Stimulated activated CD4-positive, alpha-beta T cell treated with anti-CD3 and anti-CD28 coated beads, Interleukin-1b, Interleukin-23, amount 100 ng/mL, for 1 hour (primary cell): ENCODE data around the gene SCEL.
"Not testable (repeated sequence)": the region's sequence is repeated elsewhere in the genome, so short reads cannot be mapped to it uniquely, and the experiment has no call there.

Source experiments
- DNase-seq, 2 donors: peaks; one replicate each; pipeline ENCODE4 v3.0.0-alpha.2; 2020; ENCODE audit warnings: low read depth in 2 of 2

Gene SCEL

DNA sequence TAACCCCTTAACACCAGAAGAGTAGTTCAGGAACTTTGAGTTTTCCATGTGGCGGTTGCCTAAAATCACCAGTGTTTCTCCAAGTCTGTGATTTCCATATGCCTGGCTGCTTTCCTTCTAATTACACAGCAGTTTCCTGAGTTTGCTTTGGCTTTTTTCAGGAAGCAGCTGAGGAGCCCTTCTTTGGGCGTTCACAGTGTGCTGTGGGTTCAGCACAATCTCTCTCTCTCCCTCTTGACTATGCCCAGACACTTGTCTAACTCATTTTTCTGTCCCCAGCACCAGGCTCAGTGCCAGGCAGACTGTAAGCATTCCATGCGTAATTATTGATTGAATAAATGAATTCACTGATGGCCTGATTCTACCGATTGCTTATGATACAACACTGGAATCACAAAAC, 19.7 kb downstream of the SCEL start:
- no peak for DNase-seq

DNA sequence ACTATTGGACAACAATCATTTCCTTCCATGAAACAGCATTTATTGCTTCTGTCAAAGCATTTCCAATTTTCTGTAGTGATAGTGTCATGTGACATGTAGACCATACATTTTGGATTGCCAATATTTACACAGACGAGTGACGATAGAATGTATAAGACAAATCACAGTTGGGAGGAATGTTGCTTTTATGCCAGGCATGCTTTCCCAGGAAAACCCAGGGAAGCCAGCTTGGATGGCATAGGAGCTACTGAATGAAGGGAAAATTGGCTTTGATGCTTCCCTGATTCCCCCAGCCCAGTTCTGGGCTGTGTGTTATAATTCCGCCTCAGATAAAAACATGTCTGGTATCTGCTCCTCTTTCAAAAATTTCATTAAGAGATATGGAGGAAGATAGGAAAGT, 22.5 kb downstream of the SCEL start:
- DNase-seq = no peak

DNA sequence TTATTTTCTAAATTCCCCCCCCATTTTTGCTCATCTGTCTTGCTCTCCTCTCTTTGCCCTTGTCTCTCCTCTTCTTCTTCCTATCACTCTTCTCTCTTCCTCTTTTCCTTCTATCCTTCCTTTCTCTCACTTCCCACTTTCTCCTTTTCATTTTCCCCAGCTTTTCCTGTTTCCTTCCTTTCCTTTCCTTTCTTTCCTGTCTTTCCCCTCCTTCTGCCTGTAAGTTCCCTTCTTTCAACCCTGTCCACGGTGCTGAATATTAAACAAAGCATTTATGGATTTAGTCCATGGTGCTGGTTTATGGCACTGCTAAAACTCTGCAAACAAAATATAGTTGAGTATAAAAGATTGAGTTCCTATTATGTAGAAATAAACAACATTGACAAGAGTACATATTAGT, 27.6 kb downstream of the SCEL start:
- DNase-seq = no peak

DNA sequence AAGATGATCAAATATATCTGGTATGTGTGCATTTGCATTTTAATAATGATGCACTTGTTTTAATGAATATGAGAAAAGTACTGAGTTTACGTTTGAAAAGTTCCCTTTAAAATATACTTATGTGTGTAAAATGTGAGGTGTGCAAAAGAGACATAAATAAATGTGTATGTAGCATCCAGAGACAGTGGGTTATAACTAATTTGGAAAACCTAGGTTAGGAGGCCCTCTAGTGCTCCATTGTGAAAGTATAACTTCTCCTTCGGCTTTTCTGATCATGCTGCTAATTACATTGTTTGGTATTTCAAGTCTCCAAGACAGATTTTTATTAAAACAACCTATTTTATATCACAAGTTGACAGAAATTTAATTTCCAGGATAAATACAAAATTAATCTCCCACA, 30.1 kb downstream of the SCEL start:
- no peak for DNase-seq

DNA sequence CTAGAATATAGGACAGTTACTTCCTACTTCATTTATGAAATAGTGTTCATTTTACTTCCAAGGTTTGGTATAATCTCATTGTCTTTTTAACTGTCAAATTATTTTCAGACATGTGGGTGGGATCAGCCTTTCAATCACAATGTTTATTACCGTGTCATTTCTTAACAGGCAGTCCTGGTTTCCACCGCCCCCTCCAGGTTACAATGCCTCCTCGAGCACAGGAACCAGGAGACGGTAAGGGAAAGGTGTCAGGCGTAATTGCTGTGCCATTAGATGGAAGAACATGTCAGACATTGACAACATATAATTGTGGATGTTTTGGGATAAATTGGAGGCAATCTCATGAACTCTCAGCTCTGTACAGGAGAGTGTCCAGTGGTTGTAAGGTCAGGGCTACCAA, 36.5 kb downstream of the SCEL start:
- DNase-seq = no peak

DNA sequence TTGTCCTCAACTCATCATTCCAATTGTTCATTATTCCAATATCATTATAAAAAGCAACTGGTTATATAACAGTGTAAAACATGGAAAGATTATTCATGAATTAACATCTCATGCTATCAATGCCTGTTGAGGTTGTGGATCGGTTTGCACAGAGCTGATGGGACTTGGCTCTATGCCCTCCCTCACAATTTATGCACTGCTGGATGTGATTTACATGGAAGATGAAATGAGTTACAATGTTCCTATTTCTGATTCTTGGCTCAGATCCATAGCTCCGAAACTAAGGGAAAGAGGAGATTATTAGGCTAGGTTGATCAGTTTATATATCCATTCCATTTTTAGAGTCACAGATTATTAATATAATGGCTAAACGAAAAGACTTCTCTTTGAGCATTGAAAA, 38.6 kb downstream of the SCEL start:
- DNase-seq = no peak

DNA sequence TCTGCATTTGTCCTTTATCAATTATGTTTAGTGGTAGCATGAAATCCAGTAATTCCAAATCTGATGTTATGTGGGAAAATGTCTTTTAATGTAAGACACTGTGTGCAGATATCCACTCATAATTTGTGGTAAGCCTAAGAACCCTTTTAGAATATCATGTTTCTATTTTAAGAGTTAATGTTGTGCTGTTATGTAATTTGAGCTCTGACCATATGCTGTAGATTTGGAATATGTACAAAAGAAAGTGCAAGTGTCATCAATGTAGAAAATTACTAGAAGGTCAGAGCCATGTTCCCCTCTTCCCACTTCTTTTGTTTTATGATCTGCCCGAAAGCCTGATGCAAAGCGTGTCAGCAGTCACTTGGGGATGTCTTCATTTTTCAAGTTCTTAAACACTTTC, 44.5 kb downstream of the SCEL start:
- DNase-seq = no peak

DNA sequence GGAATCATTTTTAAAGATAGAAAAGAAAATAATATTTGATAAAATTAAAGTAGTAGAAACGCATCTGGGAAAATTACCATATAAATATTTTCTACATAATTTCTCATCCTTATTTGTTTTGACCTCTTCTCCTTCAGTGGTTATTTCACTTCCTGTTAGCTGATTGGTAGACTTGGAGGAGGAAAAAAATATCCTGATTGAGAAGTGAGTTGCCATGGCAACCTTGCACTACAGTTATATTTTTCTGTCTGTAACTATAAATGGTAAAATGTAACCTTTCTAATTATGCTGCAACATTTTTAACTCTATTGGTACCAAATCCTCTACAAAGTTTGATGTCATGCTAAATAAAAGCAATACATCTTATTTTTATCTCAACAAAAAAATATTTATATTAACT, 45.2 kb downstream of the SCEL start:
- DNase-seq = no peak

DNA sequence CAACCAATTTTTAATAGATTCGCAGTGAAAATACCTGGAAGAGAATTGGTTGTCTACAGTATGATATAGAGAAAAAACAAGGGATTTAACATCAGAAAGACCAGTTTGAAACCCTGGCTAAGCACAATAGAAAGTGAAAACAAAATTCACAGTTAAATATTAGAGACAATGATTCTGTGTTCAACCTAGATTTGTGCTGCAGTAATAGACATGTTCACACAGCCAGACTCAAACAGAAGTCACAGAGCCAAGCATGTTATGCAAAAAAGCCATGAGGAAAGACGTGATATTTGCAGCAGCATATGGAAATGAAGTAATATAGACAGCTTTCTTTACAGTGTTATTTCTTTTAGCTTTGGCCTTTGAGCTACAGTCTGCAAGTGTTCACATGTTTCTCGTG, 48.1 kb downstream of the SCEL start:
- DNase-seq = no peak

DNA sequence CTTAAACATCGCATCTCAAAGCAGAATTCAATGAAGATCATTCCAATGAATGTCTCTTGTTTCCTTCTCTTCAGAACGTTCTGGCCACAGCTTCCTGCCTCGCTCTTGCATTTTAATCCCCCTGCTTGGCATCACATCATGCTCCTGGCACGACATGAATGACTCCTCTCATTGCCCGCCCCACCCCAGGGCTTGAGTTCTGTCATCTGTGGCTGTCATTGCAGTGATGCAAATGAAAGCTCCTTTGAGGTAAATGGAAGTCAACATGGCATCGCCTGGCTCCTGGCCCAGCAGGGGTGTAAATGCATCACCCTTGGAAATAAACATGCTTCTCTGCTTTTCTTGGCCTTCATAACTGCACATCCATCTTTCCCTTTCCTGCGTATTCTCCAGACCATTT, 48.6 kb downstream of the SCEL start:
- DNase-seq = no peak

DNA sequence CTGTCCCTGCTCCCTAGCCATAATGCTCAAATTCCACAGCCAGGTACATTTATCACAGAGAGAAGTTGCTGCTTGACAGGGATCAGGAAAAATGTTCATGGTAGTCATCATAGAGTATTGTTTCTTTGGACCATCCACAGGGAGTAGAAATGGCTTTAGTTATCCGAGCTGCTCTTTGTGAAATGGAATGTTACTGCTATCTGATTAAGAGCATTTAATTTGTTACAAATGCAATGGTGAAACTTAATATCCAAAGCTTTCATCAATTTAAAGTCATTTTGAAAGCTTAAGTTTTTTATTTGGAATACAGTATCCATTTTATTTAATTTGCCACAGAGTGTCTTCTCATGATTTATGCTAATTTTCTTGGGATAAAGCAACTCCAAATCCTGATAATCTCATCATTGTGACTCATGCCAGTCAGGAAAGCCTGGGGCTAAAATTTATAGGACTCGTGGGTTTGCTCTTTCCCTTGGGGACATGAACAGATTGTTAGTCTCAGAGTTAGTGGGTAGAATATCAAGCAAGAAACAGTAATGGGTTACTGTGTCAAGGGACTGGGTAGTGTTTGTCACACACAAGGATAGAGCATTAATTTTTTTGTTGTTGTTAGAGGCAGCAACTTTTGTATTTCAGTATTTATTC, 59.8 kb downstream of the SCEL start:
- DNase-seq = no peak

DNA sequence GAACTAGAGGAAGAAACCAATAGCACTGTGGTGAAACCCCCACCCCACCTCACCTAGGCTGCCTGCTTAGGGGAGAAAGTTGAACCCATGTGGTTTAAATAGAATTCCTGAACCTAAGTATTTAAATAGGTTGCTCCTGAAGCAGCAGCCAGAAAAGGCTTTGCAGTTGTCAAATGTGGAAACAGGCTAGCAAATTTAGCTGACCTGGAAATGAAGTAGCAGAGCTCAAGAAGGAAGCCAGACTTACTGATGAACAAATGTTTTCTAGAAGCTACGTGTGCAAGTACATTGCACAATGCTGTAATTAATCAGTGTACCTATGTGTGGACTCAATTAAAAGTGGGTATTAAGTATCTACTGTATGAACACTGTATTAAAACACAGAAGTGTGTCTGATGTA, 61.3 kb downstream of the SCEL start:
- DNase-seq = no peak

DNA sequence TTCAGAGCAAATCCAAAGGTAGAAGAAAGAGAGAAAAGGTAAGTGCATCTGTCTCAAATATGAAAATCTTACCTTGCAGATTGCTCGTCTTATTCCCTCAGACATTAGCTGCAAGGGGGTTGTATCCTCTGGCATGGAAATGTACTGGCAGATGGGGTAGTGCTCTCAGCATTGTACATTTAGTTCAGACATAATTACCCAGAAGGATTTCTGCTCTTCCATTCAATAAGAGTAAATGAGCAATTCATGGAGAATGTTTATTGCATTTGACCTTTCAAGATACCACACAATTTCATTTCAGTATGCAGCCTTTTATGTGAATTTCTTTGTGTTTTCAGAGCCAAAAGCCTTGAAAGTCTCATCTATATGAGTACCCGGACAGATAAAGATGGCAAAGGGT, 63.8 kb downstream of the SCEL start:
- no peak for DNase-seq

DNA sequence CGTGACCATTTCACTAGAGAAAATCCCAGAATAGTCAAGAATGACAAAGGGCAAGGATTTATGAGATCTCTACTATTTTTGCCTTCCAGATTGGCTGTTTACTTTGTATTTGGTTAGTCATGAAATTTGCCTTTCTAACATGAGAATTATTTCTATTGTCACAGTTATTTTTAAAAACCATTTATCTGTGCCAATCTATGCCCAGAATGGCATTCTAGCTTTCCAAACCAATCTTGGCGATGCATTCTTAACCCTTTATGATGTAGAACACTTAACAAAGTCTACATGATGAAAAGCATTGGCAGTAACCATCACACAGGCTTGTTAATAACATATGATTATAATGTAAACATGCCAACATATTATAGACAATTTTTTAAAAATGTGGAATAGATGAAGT, 65.2 kb downstream of the SCEL start:
- no peak for DNase-seq

DNA sequence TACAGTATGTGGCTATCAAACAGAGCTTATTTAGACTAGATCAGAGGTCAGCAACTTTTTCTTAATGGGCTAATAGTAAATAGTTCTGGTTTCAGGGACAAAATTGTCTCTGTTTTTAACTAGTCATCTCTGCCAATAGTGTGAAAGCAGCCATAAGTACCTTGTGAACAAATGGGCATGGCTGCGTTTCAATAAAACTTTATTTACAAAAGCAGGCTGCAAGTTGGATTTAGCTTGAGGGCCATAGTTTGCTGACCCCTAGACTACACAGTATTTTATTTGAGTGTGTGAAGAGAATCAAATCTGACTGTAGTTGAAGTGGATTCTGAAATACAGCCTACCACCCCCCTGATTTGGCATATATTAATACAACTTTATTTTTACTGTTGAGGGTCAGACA, 75.6 kb downstream of the SCEL start:
- no peak for DNase-seq

DNA sequence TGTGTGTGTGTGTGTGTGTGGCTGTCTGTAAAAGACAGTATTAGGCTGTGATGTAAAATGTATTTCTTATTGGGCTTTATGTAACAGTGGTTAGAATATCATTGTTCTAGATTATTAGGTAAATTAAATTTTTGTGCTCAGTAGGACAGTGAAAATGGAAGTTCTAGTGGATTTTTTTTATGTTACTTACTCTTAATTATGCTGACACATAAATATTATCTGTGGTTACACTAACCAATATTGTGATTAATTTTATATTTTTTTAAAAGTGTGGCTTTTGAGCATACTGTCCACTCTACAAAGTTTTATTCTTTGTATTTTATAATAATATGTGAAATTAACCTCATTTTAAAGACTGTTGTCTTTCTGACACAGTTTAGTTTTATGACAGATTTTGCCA, 80.5 kb downstream of the SCEL start:
- no peak for DNase-seq

DNA sequence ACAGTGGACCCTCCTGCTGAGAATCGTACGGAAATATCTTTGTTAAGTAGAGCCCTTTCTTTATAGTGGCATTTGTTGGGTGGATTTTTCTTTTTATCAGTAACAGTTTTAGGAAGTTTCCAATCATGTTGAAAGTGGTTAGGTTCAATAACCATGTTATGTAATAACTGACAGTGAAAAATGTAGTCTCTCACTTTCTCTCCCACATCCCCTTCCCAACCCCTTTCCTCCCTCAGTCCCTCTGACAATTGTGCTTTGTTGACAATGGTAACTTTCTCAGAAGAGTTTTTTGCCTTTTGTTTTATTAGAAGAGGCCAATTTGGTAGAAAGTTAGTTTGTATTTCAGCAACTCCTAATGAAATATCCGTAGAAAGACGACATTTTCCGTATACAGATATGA, 84.1 kb downstream of the SCEL start:
- no peak for DNase-seq

DNA sequence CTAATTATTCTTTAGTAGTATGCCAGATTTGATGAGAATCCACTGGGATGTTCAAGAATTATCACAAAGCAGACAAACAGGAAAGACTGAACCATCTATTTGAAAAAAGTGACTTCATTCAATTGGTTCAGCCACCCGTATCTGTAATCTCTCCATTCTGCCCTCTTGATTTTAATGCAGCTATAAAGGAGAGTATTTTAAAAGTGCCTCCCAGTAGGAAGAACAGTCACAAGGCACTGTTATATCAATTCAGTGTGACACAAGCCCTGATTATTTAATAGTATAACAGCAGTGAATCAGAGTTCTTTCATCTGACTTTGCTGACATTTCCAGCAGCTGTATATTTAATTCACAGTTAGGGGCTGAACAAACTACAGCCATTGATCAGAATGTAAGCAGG, 84.6 kb downstream of the SCEL start:
- DNase-seq = no peak

DNA sequence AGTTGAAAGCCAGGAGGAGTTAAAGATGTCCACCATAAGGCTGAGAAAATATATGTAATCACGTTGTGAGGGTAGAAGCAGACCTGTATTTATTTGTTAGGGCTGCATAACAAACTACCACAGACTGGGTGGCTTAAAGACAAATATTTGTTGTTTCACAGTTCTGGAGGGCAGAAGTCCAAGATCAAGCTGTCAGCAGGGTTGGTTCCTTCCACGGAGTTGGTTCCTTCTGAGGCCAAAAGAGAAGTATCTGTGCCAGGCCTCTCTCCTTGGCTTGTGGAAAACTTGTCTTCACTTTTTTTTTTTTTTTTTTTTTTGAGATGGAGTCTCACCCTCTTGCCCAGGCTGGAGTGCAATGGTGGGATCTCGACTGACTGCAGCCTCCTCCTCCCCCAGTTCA, 88.3 kb downstream of the SCEL start:
- DNase-seq = no peak

DNA sequence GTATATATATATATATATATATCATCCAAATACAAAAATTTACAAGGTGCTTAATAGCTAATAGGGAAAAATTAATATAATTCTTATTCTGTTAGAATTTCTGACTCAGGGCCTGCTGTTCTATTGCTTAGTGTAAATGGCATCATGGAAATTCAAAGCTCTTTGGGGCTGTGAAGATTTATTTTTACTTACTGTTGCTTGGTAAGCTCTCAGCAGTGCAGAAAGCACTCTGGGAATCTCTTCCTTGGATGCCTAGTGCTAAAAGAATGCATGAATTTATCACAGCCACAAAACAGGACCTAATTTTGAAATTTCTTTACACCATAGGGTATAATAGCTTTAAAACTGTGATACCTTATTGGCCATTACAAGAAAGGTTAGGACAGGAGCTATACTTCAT, 92.7 kb downstream of the SCEL start:
- DNase-seq = no peak

DNA sequence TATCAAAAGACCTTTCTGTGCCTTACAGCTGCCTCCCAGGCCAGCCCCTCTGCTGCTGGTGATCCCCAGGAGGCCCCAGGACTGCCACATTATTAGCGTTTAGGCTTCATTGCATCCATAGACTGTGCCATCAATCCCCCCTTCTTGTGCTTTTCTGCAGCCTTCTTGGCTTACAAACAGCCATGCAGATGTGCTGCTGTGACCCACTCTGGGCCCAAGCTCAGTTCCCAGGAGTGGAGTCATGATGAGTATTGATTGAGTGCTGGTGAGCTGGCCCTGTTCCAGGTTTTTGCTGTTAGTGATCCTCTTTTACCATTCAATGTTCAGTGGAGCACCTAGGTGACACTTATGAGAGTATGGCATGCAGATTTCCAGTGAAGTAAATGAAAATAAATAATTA, 102.1 kb downstream of the SCEL start:
- no peak for DNase-seq

DNA sequence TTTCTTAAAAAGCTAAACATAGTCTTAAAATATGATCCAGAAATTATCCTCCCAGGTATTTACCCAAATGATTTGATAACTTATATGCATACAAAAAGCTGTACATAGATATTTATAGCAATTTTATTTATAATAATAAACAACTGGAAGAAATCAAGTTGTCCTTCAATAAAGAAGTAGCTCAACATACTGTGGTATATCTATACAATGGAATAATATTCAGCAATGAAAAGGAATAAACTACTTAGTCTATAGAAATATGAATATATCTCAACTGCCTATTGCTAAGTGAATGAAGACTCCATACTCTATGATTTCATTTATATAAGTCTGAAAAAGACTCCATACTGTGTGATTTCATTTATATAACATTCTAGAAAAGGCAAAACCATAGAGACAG, 114.9 kb downstream of the SCEL start:
- DNase-seq = no peak

DNA sequence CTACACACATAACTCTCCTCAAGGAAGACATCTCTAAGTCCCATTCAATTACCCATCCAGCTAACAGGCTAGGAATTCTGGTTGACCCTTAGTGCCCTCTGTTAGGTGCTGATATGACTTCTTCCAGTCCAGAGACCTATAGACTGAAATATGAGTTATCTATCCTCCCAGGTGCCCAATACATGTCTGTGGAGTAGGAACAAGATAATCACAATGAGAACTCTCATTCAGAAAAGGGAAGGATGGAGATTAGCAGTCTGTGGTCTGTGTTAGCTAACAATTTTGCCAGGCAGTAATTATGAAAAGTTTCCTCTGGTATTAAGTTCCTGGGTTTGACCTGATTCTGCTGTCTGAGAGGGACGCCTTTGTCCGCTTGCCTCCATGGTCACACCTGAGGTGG, 117.8 kb downstream of the SCEL start:
- no peak for DNase-seq

DNA sequence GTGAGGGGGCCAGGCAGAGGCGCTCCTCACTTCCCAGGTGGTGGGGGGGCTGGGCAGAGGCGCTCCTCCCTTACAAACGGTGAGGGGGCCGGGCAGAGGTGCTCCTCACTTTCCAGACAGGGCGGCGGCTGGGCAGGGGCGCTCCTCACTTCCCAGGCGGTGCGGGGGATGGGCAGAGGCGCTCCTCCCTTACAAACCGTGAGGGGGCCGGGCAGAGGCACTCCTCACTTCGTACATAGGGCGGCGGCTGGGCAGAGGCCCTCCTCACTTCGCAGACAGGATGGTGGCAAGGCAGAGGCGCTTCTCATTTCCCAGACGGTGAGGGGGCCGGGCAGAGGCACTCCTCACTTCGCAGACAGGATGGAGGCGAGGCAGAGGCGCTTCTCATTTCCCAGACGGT, 124.5 kb downstream of the SCEL start:
- DNase-seq = not testable (repeated sequence)

DNA sequence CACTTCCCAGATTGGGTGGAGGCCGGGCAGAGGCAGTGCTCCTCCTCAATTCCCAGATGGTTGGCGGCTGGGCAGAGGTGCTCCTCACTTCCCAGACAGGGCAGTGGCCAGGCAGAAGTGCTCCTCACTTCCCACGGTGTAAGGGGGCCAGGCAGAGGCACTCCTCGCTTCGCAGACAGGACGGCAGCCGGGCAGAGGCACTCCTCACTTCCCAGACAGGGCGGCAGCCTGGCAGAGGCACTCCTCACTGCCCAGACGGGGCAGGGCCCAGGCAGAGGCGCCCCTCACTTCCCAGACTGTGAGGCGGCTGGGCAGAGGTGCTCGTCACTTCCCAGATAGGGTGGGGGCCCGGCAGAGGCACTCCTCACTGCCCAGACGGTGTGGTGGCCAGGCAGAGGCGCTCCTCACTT, 125.3 kb downstream of the SCEL start:
- no peak for DNase-seq
